HEK293 (cell line): ENCODE measurements around the gene CHST1.

ENCODE experiments used
- CTCF ChIA-PET: fragments of 350-600 bp; formaldehyde crosslinking; extraction: SDS; loops from one replicate; lab custom pipeline; 2021; ENCODE audit warnings: antibody characterized with exemption; lab: Yijun Ruan, JAX
- POLR2A ChIA-PET: fragments of 300-600 bp; formaldehyde crosslinking; extraction: SDS; loops from one replicate; lab custom pipeline; 2020; ENCODE audit warnings: antibody characterized with exemption, inconsistent platforms; lab: Yijun Ruan, JAX
- H3K27ac ChIP-seq: fragments of 200-500 bp; sonication (Bioruptor generic); 2 replicates; pipeline ENCODE4 v1.5.1; 2014; ENCODE audit warnings: low read depth, low read length, control low read depth, inconsistent platforms; ENCODE audit errors: extremely low read depth
- H3K36me3 ChIP-seq, 2 experiments: fragments of 200-500 bp in 1 of 2; sonication (Bioruptor generic) in 1 of 2; 1 replicate in 1 of 2; 2 replicates in 1 of 2; pipeline ENCODE4 v1.5.1; 2014 to 2017; ENCODE audit warnings: inconsistent platforms in 2 of 2, low read length in 2 of 2; ENCODE audit not compliant: control insufficient read depth in 2 of 2, insufficient read depth in 1 of 2
- H3K4me1 ChIP-seq: fragments of 200-500 bp; sonication (Bioruptor generic); 2 replicates; pipeline ENCODE4 v1.5.1; 2014; ENCODE audit warnings: mild to moderate bottlenecking, low read length, inconsistent platforms; ENCODE audit not compliant: control insufficient read depth, insufficient read depth
- H3K4me3 ChIP-seq: 2 replicates; pipeline ENCODE4 v1.5.1; 2011; ENCODE audit warnings: low read depth, mild to moderate bottlenecking, control low read depth, low read length, moderate library complexity
- H3K9me3 ChIP-seq: fragments of 200-500 bp; sonication (Bioruptor generic); 2 replicates; pipeline ENCODE4 v1.5.1; 2014; ENCODE audit warnings: low read depth, low read length, inconsistent platforms; ENCODE audit not compliant: control insufficient read depth, insufficient read depth
- EGR2 ChIP-seq: fragments of 450-650 bp; formaldehyde crosslinking; IDR thresholded peaks from 2 replicates; pipeline ENCODE4 v1.5.1; 2016; ENCODE audit warnings: low read depth, missing biosample characterization, missing genetic modification characterization
- GFI1B ChIP-seq: fragments of 450-650 bp; formaldehyde crosslinking; IDR thresholded peaks from 2 replicates; pipeline ENCODE4 v1.5.1; 2016; ENCODE audit warnings: missing biosample characterization, missing genetic modification characterization
- GLIS1 ChIP-seq: fragments of 450-650 bp; formaldehyde crosslinking; IDR thresholded peaks from 2 replicates; pipeline ENCODE4 v1.5.1; 2016; ENCODE audit warnings: missing biosample characterization, missing genetic modification characterization
- MEIS1 ChIP-seq: sonication (generic); formaldehyde crosslinking; IDR thresholded peaks from 2 replicates; pipeline ENCODE4 v1.8.1; 2022; ENCODE audit warnings: missing genetic modification reagents, mild to moderate bottlenecking, borderline replicate concordance
- TCF7L2 ChIP-seq: IDR thresholded peaks from 2 replicates; pipeline ENCODE4 v1.6.1; 2011; ENCODE audit warnings: low read depth, mild to moderate bottlenecking, inconsistent platforms, low read length, moderate library complexity, borderline replicate concordance
- YY2 ChIP-seq: fragments of 450-650 bp; formaldehyde crosslinking; IDR thresholded peaks from 2 replicates; pipeline ENCODE4 v1.5.1; 2016; ENCODE audit warnings: missing biosample characterization, missing genetic modification characterization
- ZBTB8A ChIP-seq: fragments of 450-650 bp; formaldehyde crosslinking; IDR thresholded peaks from 2 replicates; pipeline ENCODE4 v1.5.1; 2016; ENCODE audit warnings: missing biosample characterization, missing genetic modification characterization
- ZFHX2 ChIP-seq: fragments of 450-650 bp; formaldehyde crosslinking; conservative IDR thresholded peaks from 2 replicates; pipeline ENCODE4 v1.5.1; 2016; ENCODE audit warnings: missing biosample characterization, missing genetic modification characterization
- ZIC2 ChIP-seq: fragments of 450-650 bp; formaldehyde crosslinking; IDR thresholded peaks from 2 replicates; pipeline ENCODE4 v1.5.1; 2016; ENCODE audit warnings: missing biosample characterization, missing genetic modification characterization
- ZNF138 ChIP-seq: fragments of 450-650 bp; formaldehyde crosslinking; IDR thresholded peaks from 2 replicates; pipeline ENCODE4 v1.5.1; 2016; ENCODE audit warnings: missing biosample characterization, missing genetic modification characterization, borderline replicate concordance
- ZNF140 ChIP-seq: fragments of 450-650 bp; formaldehyde crosslinking; IDR thresholded peaks from 2 replicates; pipeline ENCODE4 v1.5.1; 2016; ENCODE audit warnings: missing biosample characterization, missing genetic modification characterization
- ZNF146 ChIP-seq: fragments of 450-650 bp; formaldehyde crosslinking; IDR thresholded peaks from 2 replicates; pipeline ENCODE4 v1.5.1; 2016; ENCODE audit warnings: missing biosample characterization, missing genetic modification characterization
- ZNF211 ChIP-seq: fragments of 450-650 bp; formaldehyde crosslinking; IDR thresholded peaks from 2 replicates; pipeline ENCODE4 v1.5.1; 2016; ENCODE audit warnings: low read depth, missing biosample characterization, missing genetic modification characterization
- ZNF248 ChIP-seq: fragments of 450-650 bp; formaldehyde crosslinking; IDR thresholded peaks from 2 replicates; pipeline ENCODE4 v1.5.1; 2017; ENCODE audit warnings: missing biosample characterization, missing genetic modification characterization
- ZNF529 ChIP-seq: fragments of 450-650 bp; formaldehyde crosslinking; IDR thresholded peaks from 2 replicates; pipeline ENCODE4 v1.5.1; 2017; ENCODE audit warnings: missing genetic modification characterization, missing biosample characterization; ENCODE audit not compliant: insufficient replicate concordance
- ZNF670 ChIP-seq: fragments of 450-650 bp; formaldehyde crosslinking; IDR thresholded peaks from 2 replicates; pipeline ENCODE4 v1.5.1; 2016; ENCODE audit warnings: missing biosample characterization, missing genetic modification characterization, low read depth
- ZNF701 ChIP-seq: fragments of 450-650 bp; formaldehyde crosslinking; IDR thresholded peaks from 2 replicates; pipeline ENCODE4 v1.5.1; 2016; ENCODE audit warnings: missing biosample characterization, missing genetic modification characterization
- ZNF747 ChIP-seq: fragments of 450-650 bp; formaldehyde crosslinking; IDR thresholded peaks from 2 replicates; pipeline ENCODE4 v1.5.1; 2016; ENCODE audit warnings: missing biosample characterization, missing genetic modification characterization
- ZNF777 ChIP-seq: fragments of 450-650 bp; formaldehyde crosslinking; IDR thresholded peaks from 2 replicates; pipeline ENCODE4 v1.5.1; 2017; ENCODE audit warnings: missing biosample characterization, missing genetic modification characterization, borderline replicate concordance
- TF ChIP-seq, protein P1 (sequence below): fragments of 450-650 bp; IDR thresholded peaks from 2 replicates; pipeline ENCODE4 v1.5.1; 2018; ENCODE audit warnings: missing biosample characterization, mild to moderate bottlenecking, missing genetic modification characterization
- TF ChIP-seq, protein P2 (sequence below): fragments of 450-650 bp; formaldehyde crosslinking; conservative IDR thresholded peaks from 2 replicates; pipeline ENCODE4 v1.5.1; 2016; ENCODE audit warnings: low read depth, missing biosample characterization, missing genetic modification characterization
- TF ChIP-seq, protein P3 (sequence below): fragments of 450-650 bp; formaldehyde crosslinking; IDR thresholded peaks from 2 replicates; pipeline ENCODE4 v1.5.1; 2016; ENCODE audit warnings: missing biosample characterization, missing genetic modification characterization

CHST1 gene

GRCh38 chr11:45671246-45672171, 6.1 kb upstream of the CHST1 start:
- Histone ChIP-seq H3K4me3 (no peak overlapping the region), H3K27ac (no peak overlapping the region), H3K4me1 (no peaks in the 10 kb centered on the region), H3K9me3 (no peaks in the 10 kb centered on the region), H3K36me3 (no peaks in the 10 kb centered on the region)
- POLR2A ChIA-PET: no interaction called here
- TF ChIP-seq ZNF747: no peak
- TF ChIP-seq ZNF701 (tag by site-specific recombination): no peak
- no peak for TF ChIP-seq ZNF146
- TF ChIP-seq, protein P1, sequence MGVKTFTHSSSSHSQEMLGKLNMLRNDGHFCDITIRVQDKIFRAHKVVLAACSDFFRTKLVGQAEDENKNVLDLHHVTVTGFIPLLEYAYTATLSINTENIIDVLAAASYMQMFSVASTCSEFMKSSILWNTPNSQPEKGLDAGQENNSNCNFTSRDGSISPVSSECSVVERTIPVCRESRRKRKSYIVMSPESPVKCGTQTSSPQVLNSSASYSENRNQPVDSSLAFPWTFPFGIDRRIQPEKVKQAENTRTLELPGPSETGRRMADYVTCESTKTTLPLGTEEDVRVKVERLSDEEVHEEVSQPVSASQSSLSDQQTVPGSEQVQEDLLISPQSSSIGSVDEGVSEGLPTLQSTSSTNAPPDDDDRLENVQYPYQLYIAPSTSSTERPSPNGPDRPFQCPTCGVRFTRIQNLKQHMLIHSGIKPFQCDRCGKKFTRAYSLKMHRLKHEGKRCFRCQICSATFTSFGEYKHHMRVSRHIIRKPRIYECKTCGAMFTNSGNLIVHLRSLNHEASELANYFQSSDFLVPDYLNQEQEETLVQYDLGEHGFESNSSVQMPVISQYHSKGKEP (tag by site-specific recombination): no peak
- peak; percentile 53 for TF ChIP-seq GLIS1 (tag by site-specific recombination)
- peak; percentile 82 for TF ChIP-seq ZIC2 (tag by site-specific recombination)
- no peak for TF ChIP-seq ZBTB8A
- CTCF ChIA-PET: interaction anchor here (0.6 to 0.7 kb wide), 3 partner anchors 16 to 1251 kb away, joined by 3 read pairs; no protein-coding TSS in a partner anchor

DNA sequence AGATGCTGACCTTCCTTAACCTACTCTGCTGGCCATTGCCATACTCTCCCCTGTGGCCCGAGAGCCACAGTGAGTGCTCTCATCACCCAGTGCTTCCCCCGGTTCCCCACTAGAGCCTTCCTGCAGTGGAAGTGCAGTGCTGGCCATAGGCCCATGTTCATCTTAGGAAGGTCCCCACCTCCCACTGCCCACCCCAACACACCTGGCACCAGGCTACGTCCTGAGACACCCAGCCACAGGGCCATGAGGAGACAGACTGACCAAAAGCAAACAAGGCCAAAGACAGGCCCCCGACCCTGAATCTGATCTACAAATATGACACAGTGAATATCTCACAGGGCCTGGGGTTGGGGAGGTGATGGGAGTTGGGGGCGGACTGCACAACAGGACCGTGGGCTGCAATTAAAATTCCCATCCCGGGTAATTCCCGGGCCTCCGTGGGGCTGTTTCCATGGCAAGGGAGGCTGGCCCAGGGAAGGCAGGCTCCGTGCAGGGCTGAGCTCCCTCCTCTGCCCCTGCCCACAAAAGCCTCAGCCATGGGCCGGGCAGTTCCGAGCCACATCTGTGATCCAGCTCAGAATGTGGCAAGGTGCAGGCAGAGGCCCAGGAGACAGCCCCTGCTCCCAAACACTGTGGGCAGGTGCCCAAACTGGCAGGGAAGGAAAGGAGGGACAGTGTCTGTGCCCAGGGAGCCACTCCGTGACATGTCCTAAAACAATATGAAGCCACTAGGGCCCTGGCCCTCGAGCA, 5.1 kb upstream of the CHST1 start:
- H3K27ac ChIP-seq: no peak overlapping the region
- no peak overlapping the region for H3K4me3 ChIP-seq
- no peaks in the 10 kb centered on the region for H3K4me1 ChIP-seq
- H3K9me3 ChIP-seq: no peaks in the 10 kb centered on the region
- CTCF ChIA-PET: no interaction called here
- TF ChIP-seq, protein P2, sequence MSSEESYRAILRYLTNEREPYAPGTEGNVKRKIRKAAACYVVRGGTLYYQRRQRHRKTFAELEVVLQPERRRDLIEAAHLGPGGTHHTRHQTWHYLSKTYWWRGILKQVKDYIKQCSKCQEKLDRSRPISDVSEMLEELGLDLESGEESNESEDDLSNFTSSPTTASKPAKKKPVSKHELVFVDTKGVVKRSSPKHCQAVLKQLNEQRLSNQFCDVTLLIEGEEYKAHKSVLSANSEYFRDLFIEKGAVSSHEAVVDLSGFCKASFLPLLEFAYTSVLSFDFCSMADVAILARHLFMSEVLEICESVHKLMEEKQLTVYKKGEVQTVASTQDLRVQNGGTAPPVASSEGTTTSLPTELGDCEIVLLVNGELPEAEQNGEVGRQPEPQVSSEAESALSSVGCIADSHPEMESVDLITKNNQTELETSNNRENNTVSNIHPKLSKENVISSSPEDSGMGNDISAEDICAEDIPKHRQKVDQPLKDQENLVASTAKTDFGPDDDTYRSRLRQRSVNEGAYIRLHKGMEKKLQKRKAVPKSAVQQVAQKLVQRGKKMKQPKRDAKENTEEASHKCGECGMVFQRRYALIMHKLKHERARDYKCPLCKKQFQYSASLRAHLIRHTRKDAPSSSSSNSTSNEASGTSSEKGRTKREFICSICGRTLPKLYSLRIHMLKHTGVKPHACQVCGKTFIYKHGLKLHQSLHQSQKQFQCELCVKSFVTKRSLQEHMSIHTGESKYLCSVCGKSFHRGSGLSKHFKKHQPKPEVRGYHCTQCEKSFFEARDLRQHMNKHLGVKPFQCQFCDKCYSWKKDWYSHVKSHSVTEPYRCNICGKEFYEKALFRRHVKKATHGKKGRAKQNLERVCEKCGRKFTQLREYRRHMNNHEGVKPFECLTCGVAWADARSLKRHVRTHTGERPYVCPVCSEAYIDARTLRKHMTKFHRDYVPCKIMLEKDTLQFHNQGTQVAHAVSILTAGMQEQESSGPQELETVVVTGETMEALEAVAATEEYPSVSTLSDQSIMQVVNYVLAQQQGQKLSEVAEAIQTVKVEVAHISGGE: no peak
- TF ChIP-seq ZFHX2 (tag by site-specific recombination): peak; percentile 35
- peak; percentile 45 for TF ChIP-seq EGR2 (tag by site-specific recombination)
- TF ChIP-seq ZNF777 (tag by site-specific recombination): no peak
- no peak for TF ChIP-seq GLIS1 (tag by site-specific recombination)
- TF ChIP-seq ZNF211 (tag by site-specific recombination): no peak
- no peak for TF ChIP-seq YY2 (tag by site-specific recombination)
- TF ChIP-seq ZNF138 (tag by site-specific recombination): no peak
- no peak for TF ChIP-seq GFI1B (tag by site-specific recombination)
- POLR2A ChIA-PET: no interaction called here
- no peaks in the 10 kb centered on the region for H3K36me3 ChIP-seq

DNA sequence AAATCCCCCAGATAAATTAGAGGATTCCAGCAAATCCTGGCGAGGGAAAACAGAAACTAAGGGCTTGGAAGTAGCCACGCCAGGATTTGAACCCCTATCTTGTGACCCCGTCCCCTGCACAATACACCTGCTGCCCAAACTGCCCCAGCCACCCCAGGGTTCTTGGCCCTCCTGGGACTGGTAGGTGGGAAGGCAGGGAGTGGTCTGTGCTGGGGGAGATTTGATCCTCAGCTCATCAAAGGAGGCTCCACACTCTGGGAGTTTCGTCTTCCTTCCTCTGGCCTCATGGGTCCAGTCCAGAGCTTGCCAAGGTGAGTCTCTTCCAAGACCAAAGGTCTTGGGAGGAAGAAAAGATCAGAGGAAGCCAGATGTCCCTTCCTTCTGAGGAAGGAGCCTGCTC, 4.5 kb upstream of the CHST1 start:
- no peaks in the 10 kb centered on the region for H3K36me3 ChIP-seq
- no peaks in the 10 kb centered on the region for H3K9me3 ChIP-seq
- no peak overlapping the region for H3K4me3 ChIP-seq
- no peak overlapping the region for H3K27ac ChIP-seq
- H3K4me1 ChIP-seq: no peaks in the 10 kb centered on the region
- CTCF ChIA-PET: interaction anchor here (4.1 kb wide), 1 partner anchor 14 kb away, joined by 16 read pairs; no protein-coding TSS in a partner anchor
- TF ChIP-seq ZNF529 (tag by site-specific recombination) (no peak), ZNF140 (tag by site-specific recombination) (no peak), MEIS1 (CRISPR knock-in tag) (no peak), ZNF248 (tag by site-specific recombination) (no peak), TCF7L2 (no peak), ZNF670 (tag by site-specific recombination) (no peak)
- TF ChIP-seq, protein P3, sequence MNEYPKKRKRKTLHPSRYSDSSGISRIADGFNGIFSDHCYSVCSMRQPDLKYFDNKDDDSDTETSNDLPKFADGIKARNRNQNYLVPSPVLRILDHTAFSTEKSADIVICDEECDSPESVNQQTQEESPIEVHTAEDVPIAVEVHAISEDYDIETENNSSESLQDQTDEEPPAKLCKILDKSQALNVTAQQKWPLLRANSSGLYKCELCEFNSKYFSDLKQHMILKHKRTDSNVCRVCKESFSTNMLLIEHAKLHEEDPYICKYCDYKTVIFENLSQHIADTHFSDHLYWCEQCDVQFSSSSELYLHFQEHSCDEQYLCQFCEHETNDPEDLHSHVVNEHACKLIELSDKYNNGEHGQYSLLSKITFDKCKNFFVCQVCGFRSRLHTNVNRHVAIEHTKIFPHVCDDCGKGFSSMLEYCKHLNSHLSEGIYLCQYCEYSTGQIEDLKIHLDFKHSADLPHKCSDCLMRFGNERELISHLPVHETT (tag by site-specific recombination): no peak
- TF ChIP-seq, all 188 proteins: peak for 0
- POLR2A ChIA-PET: no interaction called here
